OCI-LY1 (cell line): ENCODE results near the gene ETS2.

ENCODE experiments used
- H2AFZ ChIP-seq: fragments of 200-600 bp; sonication (generic), shearing (Covaris generic); 2 replicates; pipeline ENCODE4 v1.6.0; 2014; ENCODE audit warnings: antibody characterized with exemption, mild to moderate bottlenecking, low read length
- H3F3A ChIP-seq: fragments of 200-600 bp; sonication (generic), shearing (Covaris generic); 2 replicates; pipeline ENCODE4 v1.6.0; 2014; ENCODE audit warnings: mild to moderate bottlenecking, antibody characterized with exemption, low read length, moderate library complexity; ENCODE audit not compliant: insufficient read depth
- H3K27ac ChIP-seq: fragments of 200-600 bp; sonication (generic); 2 replicates; pipeline ENCODE4 v1.5.1; 2014; ENCODE audit warnings: low read length, mixed run types, mild to moderate bottlenecking, low read depth; ENCODE audit not compliant: poor library complexity, severe bottlenecking
- H3K27me3 ChIP-seq: fragments of 200-600 bp; sonication (generic); 2 replicates; pipeline ENCODE4 v1.6.0; 2014; ENCODE audit warnings: antibody characterized with exemption, mild to moderate bottlenecking, low read length, moderate library complexity; ENCODE audit not compliant: insufficient read depth
- H3K36me3 ChIP-seq: fragments of 200-600 bp; sonication (generic); 2 replicates; pipeline ENCODE4 v1.6.1; 2014; ENCODE audit warnings: mild to moderate bottlenecking, antibody characterized with exemption, low read length, moderate library complexity, mixed read lengths; ENCODE audit not compliant: insufficient read depth
- H3K4me1 ChIP-seq: fragments of 200-600 bp; sonication (generic); 2 replicates; pipeline ENCODE4 v1.5.1; 2014; ENCODE audit warnings: mild to moderate bottlenecking, low read length, moderate library complexity; ENCODE audit not compliant: insufficient read depth, severe bottlenecking
- H3K4me2 ChIP-seq: fragments of 200-600 bp; sonication (generic), shearing (Covaris generic); 2 replicates; pipeline ENCODE4 v1.6.1; 2014; ENCODE audit warnings: low read length
- H3K4me3 ChIP-seq: fragments of 200-600 bp; sonication (generic); 2 replicates; pipeline ENCODE4 v1.5.1; 2014; ENCODE audit warnings: low read length, low read depth, mild to moderate bottlenecking, mixed read lengths; ENCODE audit not compliant: poor library complexity, severe bottlenecking
- H3K79me2 ChIP-seq: fragments of 200-600 bp; shearing (Covaris generic); 2 replicates; pipeline ENCODE4 v1.6.1; 2016; ENCODE audit warnings: mixed run types, low read length, mixed read lengths; ENCODE audit not compliant: insufficient read depth
- H3K9ac ChIP-seq: fragments of 200-600 bp; sonication (generic), shearing (Covaris generic); 2 replicates; pipeline ENCODE4 v1.6.1; 2014; ENCODE audit warnings: mild to moderate bottlenecking, low read length, mixed read lengths
- H3K9me2 ChIP-seq: fragments of 200-600 bp; sonication (generic), shearing (Covaris generic); 2 replicates; pipeline ENCODE4 v1.6.1; 2014; ENCODE audit warnings: low read depth, mild to moderate bottlenecking, low read length, mixed read lengths
- H3K9me3 ChIP-seq: fragments of 200-600 bp; shearing (Covaris generic); 2 replicates; pipeline ENCODE4 v1.6.1; 2014; ENCODE audit warnings: low read length, mixed read lengths
- H4K20me1 ChIP-seq: fragments of 200-600 bp; sonication (generic), shearing (Covaris generic); 2 replicates; pipeline ENCODE4 v1.6.0; 2016; ENCODE audit warnings: mild to moderate bottlenecking, low read length; ENCODE audit not compliant: insufficient read depth
- EZH2 ChIP-seq: fragments of 200-600 bp; sonication (generic), shearing (Covaris generic); IDR thresholded peaks from 2 replicates; pipeline ENCODE4 v1.8.0; 2017; ENCODE audit warnings: borderline replicate concordance, mixed run types, mild to moderate bottlenecking, antibody characterized with exemption, low read length, moderate library complexity, mixed read lengths
- TF ChIP-seq, protein P1 (sequence below): fragments of 200-600 bp; sonication (generic), shearing (Covaris generic); IDR thresholded peaks from 2 replicates; pipeline ENCODE4 v1.5.1; 2017; ENCODE audit warnings: mild to moderate bottlenecking, antibody characterized with exemption, low read length, moderate library complexity, mixed read lengths

The ETS2 gene

DNA sequence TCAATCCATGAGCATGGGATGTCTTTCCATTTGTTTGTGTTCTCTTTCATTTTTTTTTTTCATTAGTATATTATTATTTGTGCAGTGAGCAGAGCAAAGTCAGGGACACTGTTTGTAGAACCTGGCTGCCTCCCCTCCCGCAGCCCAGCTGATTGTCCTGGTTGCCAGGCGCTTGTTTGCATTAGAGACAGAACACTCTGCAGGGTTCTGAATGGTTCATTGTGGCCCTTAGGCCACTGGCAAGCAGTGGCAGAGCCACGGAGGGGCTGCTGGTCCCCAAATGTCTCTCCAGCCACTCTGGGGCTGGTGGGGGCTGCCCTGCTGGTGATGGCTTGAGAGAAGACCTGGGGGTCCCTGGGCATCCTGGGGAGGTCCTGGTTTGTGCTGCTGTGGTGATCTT is 29.0 kb downstream of the ETS2 start:
- Histone ChIP-seq H3K4me3 (no peak overlapping the region), H3K9me2 (no peaks in the 10 kb centered on the region), H3K9me3 (no peaks in the 10 kb centered on the region), H3K9ac (no peak overlapping the region), H3K79me2 (no peaks in the 10 kb centered on the region), H3K27me3 (no peaks in the 10 kb centered on the region), H2AFZ (no peak overlapping the region), H3F3A (no peaks in the 10 kb centered on the region), H3K36me3 (no peaks in the 10 kb centered on the region), H3K4me1 (peaks cover 54% of the 10 kb centered on the region), H3K4me2 (no peak overlapping the region), H3K27ac (no peak overlapping the region), H4K20me1 (no peaks in the 10 kb centered on the region)
- no peak for TF ChIP-seq EZH2
- TF ChIP-seq, protein P1, sequence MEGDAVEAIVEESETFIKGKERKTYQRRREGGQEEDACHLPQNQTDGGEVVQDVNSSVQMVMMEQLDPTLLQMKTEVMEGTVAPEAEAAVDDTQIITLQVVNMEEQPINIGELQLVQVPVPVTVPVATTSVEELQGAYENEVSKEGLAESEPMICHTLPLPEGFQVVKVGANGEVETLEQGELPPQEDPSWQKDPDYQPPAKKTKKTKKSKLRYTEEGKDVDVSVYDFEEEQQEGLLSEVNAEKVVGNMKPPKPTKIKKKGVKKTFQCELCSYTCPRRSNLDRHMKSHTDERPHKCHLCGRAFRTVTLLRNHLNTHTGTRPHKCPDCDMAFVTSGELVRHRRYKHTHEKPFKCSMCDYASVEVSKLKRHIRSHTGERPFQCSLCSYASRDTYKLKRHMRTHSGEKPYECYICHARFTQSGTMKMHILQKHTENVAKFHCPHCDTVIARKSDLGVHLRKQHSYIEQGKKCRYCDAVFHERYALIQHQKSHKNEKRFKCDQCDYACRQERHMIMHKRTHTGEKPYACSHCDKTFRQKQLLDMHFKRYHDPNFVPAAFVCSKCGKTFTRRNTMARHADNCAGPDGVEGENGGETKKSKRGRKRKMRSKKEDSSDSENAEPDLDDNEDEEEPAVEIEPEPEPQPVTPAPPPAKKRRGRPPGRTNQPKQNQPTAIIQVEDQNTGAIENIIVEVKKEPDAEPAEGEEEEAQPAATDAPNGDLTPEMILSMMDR = no peak

GRCh38 chr21:38837806-38838461 is 32.2 kb downstream of the ETS2 start:
- Histone ChIP-seq H3K9me3 (no peaks in the 10 kb centered on the region), H3K27ac (no peak overlapping the region), H3K4me2 (no peak overlapping the region), H3K4me1 (peaks cover 36% of the 10 kb centered on the region), H3K79me2 (no peaks in the 10 kb centered on the region), H3K9me2 (no peaks in the 10 kb centered on the region), H2AFZ (no peak overlapping the region), H3F3A (no peaks in the 10 kb centered on the region), H3K36me3 (no peaks in the 10 kb centered on the region), H3K9ac (no peak overlapping the region), H3K4me3 (no peak overlapping the region), H4K20me1 (no peaks in the 10 kb centered on the region), H3K27me3 (no peaks in the 10 kb centered on the region; the same call in 1 of the 2 replicates)
- TF ChIP-seq, protein P1 = no peak
- no peak for TF ChIP-seq EZH2

DNA sequence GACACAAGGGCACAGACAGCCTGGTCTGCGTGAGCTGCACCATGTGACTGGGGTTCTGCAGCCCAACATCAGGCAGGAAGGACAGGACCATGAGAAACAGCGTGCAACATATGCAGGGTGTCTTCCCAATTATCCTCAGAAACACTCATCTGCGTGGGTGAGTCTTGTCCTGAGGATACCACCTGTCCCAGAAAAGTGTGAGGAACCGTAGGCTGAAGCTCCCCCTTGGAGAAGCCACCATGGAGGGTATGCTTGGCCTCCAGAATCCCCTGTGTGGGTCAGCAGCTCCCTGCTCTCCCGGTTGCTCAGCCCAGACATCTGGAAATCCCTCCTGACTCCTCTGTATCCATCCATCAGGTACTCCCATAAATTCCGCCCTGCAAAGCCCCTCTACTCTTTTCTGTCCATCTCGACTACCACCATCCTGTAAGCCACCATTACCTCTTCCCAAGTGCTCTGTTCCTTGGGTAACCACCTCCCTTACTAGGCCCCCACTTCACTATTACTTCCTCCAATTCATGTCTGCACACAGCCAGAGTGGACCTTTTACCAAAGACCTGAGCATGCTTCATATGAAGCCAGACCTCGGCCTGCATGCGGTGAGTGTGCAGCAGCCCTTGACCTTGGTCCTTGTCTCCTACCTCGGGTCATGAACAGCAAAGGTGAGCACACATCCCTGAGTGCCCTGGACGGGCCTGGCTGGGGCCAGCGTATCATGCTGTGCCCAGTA is 33.0 kb downstream of the ETS2 start:
- no peak overlapping the region for H3K27ac ChIP-seq
- H3K9me2 ChIP-seq = no peaks in the 10 kb centered on the region
- no peak overlapping the region for H3K4me3 ChIP-seq
- peaks cover 33% of the 10 kb centered on the region for H3K4me1 ChIP-seq
- no peaks in the 10 kb centered on the region; the same call in 1 of the 2 replicates for H3K36me3 ChIP-seq
- no peak overlapping the region for H3K4me2 ChIP-seq
- no peaks in the 10 kb centered on the region; the same call in 1 of the 2 replicates for H3K27me3 ChIP-seq
- H2AFZ ChIP-seq = no peak overlapping the region
- no peak for TF ChIP-seq EZH2
- TF ChIP-seq, protein P1 = no peak
- H3K79me2 ChIP-seq = no peaks in the 10 kb centered on the region
- no peaks in the 10 kb centered on the region for H3K9me3 ChIP-seq
- H3K9ac ChIP-seq = no peak overlapping the region
- H4K20me1 ChIP-seq = no peaks in the 10 kb centered on the region
- no peaks in the 10 kb centered on the region for H3F3A ChIP-seq
